Stimulated activated CD8-positive, alpha-beta memory T cell treated with anti-CD3 and anti-CD28 coated beads, Interleukin-15, amount 100 ng/mL, for 1 hour (primary cell): ENCODE data around the gene EFCAB14.
"Not testable (repeated sequence)": the region's sequence is repeated elsewhere in the genome, so short reads cannot be mapped to it uniquely, and the experiment has no call there.

Experiments
- DNase-seq: peaks from one replicate; pipeline ENCODE4 v3.0.0-alpha.2; 2020; ENCODE audit warnings: low read depth

The EFCAB14 gene

DNA sequence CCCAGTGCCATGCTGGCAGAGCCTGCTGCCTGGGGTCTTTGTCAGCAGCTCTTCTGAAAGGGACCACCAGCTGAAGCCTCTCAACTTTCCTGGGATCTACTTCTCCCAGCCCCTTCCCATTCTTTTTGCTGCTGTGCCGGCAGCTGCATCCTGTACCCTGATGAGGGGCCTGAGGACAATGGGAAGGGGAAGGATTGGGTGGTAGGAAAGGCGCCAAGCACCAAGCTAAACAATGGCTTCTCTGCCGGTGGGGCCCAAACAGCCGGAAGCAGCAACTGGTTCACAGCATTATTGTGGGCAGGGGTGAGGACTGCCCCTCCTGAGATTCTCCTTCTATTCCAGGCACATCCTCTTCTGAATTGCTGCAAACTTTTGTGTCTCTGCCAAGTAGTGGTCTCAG lies 5.0 kb upstream of the EFCAB14 start:
- DNase-seq: no peak

DNA sequence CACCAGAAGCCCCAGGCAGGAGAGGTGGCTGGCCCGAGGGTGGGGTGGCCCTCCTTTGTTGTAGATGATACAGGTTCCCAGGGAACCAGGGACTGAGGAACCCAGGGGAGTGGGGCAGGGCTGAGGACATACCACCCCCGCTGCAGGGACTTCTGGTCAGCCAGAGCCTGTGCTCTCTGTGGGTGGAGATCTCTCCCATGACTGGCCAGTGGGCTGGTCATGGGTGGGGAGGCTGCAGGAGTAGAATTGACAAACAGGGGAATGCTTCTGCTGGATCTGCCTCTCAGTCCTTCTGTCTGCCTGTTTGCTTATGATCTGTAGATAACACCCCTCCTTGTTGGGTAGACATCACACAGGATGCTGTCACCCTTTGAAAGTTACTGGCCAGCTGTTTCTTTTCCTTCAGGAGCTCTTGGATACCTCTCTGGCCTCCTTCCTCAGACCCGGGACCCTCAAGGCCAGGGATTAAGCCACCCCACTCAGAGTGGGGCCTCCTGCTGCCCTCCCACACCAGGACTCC lies 2.8 kb upstream of the EFCAB14 start:
- DNase-seq: no peak

- DNase-seq: no peak
These were observed 2.3 kb upstream of the EFCAB14 start for GRCh38 chr1:46721204-46721603.

DNA sequence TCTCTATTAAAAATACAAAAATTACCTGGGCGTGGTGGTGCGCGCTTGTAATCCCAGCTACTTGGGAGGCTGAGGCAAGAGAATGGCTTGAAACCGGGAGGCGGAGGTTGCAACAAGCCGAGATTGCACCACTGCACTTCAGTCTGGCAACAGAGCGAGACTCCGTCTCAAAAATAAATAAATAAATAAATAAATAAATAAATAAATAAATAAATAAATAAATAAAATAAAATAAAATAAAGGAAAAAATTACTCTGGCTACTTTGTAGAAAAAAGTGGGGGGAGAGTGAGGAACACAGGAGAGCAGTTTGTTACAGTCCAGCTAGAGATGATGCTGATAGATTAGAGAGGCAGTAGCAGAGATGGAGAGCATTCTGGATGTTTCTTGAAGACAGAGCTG lies 1.4 kb upstream of the EFCAB14 start:
- DNase-seq: not testable (repeated sequence)

- DNase-seq: no peak
These were observed 775 bp upstream of the EFCAB14 start for GRCh38 chr1:46719689-46720088.

- DNase-seq: no peak
These were observed 581 bp downstream of the EFCAB14 start for GRCh38 chr1:46718340-46718726.

- no peak for DNase-seq
These were observed 1.3 kb downstream of the EFCAB14 start for GRCh38 chr1:46717654-46718053.

- no peak for DNase-seq
These were observed 3.9 kb downstream of the EFCAB14 start for GRCh38 chr1:46714976-46715375.

DNA sequence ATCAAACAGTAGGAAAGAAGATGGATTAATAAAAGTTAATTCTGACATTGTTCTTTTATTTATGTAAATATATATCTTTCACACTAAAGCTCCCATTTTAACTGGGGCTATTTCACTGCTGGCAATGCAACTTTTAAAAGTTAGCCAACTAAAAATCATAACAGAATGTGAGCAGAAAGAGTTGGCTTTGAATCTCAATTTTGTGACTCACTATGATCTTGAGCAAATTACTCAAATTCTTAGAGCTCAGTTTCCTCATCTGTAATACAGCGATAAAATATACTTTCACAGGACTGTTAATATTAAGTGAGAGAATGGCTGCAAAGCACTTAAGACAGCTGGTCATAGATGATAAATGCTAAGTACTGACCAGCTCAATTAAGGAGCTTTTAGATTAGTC lies 10.8 kb downstream of the EFCAB14 start:
- no peak for DNase-seq

DNA sequence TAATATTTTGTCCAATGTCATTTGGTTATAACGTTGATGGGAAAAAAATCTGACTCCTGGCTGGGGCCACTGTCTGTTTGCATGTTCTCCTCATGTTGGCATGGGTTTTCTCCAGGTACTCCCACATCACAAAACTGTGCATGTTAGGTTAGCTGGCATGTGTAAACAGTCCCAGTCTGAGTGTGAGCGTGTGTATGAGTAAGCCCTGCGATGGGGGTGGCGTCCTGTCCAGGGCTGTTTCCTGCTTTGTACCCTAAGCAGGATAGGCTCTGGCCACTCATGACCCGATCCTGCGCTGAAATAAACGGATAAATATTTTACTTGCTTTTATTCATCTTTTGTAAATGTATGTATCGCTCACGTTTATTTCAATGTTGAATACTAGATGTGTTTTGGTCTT lies 13.5 kb downstream of the EFCAB14 start:
- no peak for DNase-seq

GRCh38 chr1:46703927-46704641 lies 14.8 kb downstream of the EFCAB14 start:
- no peak for DNase-seq

DNA sequence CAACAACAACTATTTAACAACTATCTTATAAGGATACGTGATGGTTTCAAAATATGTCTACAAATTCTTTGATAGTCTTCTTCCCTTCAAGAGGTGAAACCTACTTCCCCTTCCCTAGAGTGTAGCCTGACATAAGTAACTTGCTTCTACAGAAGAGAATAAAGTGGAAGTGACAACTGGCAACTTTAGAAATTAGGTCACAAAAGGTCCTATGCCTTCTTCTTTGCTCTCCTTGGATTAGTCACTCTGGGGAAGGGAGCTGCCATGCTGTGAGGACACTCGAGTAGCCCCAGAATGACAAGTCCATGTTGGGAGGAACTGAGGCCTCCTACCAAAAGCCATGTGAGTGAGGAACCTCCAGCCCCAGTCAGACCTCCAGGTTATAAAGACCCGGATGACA lies 19.2 kb downstream of the EFCAB14 start:
- no peak for DNase-seq

- no peak for DNase-seq
These were observed 21.9 kb downstream of the EFCAB14 start for GRCh38 chr1:46697053-46697452.

- DNase-seq: not testable (repeated sequence)
These were observed 24.2 kb downstream of the EFCAB14 start for GRCh38 chr1:46694676-46695075.

DNA sequence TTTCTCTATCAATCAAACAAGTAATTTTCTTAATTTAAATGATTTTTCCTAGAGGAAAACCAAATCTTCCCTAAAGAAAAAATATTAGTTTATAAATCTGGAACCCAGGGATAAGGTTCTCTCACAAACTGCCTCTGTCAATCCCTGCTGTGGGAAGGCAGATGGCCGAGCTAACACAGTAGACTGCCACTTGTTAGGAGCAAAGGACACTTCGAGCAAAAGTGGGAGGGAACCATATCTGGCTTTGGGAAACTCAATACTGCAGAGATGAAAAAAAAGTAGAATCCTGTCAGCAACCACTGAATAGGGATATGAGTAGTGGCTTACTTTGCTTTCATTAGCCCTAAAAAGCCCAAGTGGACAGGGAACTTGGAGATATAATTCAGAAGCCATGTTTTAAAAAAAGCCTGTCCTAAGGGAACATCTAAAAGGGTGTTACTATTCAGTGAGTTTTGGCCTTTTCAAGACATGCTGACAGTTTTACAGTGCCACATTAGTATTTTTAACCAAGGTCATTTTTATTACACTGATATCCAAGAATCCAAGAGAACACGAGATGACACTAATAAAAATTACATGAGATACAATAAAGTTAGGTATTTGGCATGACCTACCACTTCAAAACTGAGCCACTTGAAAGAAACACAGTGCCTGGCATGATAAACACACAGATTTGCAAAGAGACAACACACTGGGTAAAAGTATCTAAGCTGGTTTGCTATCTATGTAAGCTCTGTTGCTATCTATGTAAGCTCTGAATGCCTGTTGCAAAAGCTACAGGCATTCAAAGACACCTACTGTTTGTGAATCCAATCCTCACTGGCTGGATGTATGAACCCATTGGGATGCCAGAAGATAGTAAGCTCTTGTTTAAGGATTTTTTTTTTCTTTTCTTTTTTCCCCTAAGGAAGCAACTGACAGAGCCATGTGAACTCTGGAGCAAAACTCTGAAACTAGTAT lies 25.8 kb downstream of the EFCAB14 start:
- no peak for DNase-seq

DNA sequence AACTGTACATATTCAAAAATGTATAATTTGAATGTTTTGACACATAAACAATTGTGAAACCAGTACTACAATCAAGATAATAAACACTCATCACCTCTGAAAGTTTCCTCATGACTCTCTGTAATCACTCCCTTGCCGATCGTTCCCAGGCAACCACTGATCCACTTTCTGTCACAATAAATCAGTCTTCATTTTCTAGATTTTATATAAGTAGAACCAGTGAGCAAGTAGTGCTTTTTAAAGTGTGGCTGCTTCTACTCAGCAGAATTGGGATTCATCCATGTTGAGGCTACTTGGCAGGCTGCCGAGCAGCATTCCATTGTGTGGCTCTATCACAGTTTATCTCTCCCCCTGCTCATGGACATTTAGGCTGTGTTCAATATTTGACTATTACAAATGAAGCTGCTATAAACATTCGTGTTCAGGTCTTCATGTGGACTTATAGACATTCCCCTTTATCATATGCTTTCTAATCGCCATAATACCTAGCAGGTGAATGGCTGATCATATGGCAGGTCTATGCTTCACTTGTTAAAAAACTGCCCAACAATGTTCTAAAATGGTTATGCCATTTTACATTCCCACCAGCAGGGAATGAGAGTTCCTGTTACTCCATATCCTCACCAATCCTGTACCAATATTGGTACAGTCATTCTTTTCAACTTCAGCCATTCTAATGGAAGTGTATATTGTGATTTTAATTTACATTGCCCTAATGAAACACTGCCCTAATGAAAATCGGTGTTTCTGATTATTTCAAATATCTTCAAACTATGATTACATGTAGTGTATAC lies 26.7 kb downstream of the EFCAB14 start:
- DNase-seq: no peak

- no peak for DNase-seq
These were observed 27.9 kb downstream of the EFCAB14 start for GRCh38 chr1:46690931-46691421.

DNA sequence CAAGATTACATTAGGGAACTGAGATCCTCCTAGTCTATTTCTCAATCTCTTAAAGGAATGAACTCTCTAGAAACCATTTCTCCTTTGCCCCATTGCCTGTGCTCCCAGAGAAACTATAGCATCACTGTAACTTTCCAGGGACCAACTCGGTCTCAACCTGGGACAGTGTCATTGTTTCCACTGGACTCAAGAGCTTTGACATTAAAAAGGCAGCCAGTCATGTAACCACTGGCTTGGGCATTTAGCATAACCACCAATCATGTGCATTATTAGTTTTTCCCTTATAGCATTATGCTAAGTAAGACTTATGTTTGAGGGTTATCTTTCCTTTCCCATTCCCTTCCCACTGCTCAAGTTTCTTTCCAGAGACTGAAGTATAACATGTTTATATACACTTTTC lies 29.0 kb downstream of the EFCAB14 start:
- DNase-seq: no peak

DNA sequence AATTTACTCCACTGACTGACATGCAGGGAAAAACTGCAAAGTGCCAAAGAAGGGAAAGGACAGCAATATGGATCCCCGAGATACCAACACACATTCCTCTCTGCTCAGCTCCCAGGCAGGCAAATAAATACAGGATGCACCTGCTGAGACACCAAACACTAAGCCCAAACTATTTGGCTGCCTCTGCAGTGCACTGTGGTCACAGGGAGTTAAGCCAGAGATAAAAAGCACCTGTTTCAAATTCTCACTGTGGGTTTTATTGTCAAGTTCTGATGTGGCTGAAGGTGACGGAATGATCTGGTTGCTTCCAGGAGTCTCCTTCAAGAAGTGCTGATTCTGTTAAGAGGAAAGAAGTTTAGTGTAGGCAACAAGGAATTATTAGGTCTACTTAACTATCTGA lies 29.6 kb downstream of the EFCAB14 start:
- DNase-seq: no peak

DNA sequence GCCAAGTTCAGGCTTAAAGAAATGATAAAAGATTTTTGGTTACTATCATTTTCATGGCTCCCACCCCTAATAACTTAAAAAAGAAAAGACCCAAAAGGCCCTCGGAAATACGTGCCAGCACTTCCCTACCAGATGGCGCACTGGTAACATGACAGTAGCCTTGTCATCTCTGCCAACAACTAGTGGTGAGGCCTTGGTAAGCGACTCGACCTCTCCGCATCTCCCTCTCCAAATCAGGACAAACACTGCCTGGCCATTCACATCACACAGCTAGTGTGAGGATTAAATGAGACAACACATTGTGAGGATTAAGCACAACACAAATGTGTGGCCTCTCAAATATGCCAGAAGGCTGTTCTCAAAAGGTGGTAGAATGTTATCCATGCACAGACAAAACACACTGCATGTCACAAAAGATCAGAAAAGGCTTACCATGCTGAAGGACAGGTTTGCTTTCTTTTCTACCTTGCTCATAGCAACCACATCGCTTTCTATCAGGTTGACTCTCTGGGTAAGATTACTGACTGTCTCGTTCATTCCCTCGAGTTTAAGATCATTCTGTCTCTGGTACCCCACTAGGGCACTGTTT lies 30.9 kb downstream of the EFCAB14 start:
- no peak for DNase-seq

- DNase-seq: no peak
These were observed 31.7 kb downstream of the EFCAB14 start for GRCh38 chr1:46687093-46687659.
